ENCODE results near the gene PFDN5. TPM values are rescaled to one million over a fixed set of nuclear protein-coding genes. Genes with fewer than 3 reads are reported as not detected.

Gene PFDN5
- 462 TPM for total RNA-seq

DNA sequence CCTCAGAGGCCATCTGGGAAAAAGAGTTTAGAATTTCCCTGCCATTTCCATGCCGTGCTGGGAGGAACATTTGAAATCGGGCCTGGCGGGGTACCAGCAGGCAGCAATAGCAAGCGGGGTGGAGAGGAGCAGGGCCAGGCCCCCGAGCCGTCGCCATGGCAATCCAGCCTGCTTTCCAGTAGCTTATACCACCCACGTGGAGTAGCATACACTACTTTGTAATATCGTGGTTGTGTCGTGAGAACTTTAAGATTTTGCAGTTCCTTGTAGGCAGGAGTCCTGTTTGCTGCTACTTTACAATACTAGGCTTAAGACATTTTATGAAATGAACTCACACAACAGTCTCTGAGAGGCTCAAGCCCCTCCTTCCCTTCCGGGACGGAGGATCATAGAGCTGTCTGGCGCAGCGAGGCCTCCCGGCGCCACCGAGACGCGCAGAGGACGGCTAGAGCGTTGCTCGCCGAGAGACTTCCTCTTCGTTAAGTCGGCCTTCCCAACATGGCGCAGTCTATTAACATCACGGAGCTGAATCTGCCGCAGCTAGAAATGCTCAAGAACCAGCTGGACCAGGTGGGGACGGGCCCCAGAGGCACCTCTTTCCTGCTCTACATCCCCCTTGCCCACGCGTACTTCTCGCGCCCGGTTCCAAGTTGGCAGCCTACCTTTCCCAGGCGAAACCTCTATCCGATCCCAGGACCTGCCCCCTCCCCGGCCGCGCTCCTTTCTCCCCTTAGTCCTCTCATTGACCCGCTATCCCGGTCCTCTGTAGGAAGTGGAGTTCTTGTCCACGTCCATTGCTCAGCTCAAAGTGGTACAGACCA is at the start of gene PFDN5:
PFDN5 (plus strand) TSS at position 473 of the 821 bp plus-strand sequence; CDS start at position 499, 26 bp downstream.

GRCh38 chr12:53267999-53268629 is 27.2 kb upstream of the PFDN5 start, which contains the start of gene ESPL1:
Gene ESPL1, plus strand, starts transcription at chr12:53268299. Its CDS starts 468 bp downstream, at chr12:53268767.

GRCh38 chr12:53299454-53300180 is 4.3 kb downstream of the PFDN5 start, which contains the start of gene MYG1:
Gene MYG1, plus strand, starts transcription at chr12:53299695. Its CDS starts 43 bp downstream, at chr12:53299738.

DNA sequence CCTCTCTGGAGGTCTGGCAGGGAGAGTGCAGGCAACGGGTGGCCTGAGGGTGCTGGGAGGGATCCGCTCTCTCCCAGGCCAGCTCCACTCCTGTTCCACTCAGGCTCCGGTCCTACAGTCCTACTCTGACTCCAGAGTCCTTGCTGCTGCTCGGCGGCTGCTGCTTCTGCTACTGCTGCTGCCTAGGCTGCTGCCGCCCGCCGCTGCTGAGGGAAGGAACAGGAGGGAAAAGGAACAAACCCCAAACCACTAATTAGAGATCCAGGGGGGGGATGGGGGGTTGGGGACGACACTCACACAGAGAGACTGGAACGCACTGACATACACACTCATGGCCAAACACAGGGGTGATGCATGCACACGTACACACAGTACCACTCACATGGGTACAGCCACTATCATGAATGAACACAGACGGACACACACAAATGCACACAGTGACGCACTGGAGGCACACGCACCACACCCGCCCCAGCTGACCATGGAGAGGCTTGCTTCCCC is 40.9 kb downstream of the PFDN5 start, which contains the start of gene SP7:
SP7 (minus strand) TSS at position 174 of the 501 bp plus-strand sequence. CDS start 708 bp downstream, outside the sequence.

Other genes starting within 250 kb of the PFDN5 start
- gene TNS2, start 245.5 kb upstream of the PFDN5 start, total RNA-seq, result 106 TPM
- gene SPRYD3, start 216.2 kb upstream of the PFDN5 start, total RNA-seq, result 15.9 TPM
- 32.1 TPM for gene IGFBP6, start 197.9 kb upstream of the PFDN5 start, total RNA-seq
- gene SOAT2, start 192.1 kb upstream of the PFDN5 start, total RNA-seq, result 0.41 TPM
- 27.2 TPM for gene ZNF740, start 114.8 kb upstream of the PFDN5 start, total RNA-seq
- 74.5 TPM for gene CSAD, start 114.6 kb upstream of the PFDN5 start, total RNA-seq
- gene ITGB7, start 88.3 kb upstream of the PFDN5 start, total RNA-seq, result 3.7 TPM
- 38.4 TPM for gene RARG, start 63.3 kb upstream of the PFDN5 start, total RNA-seq
- gene ESPL1, start 27.2 kb upstream of the PFDN5 start, total RNA-seq, result 9.9 TPM
- 36.9 TPM for gene MYG1, start 4.2 kb downstream of the PFDN5 start, total RNA-seq
- 57.4 TPM for gene AAAS, start 26.1 kb downstream of the PFDN5 start, total RNA-seq
- 0.23 TPM for gene SP7, start 40.8 kb downstream of the PFDN5 start, total RNA-seq
- gene SP1, start 84.6 kb downstream of the PFDN5 start, total RNA-seq, result 67.6 TPM
- gene AMHR2, start 128.3 kb downstream of the PFDN5 start, total RNA-seq, result 0.47 TPM
- gene PRR13, start 146.2 kb downstream of the PFDN5 start, total RNA-seq, result 44.8 TPM
- 505 TPM for gene PCBP2, start 156.6 kb downstream of the PFDN5 start, total RNA-seq
- gene MAP3K12, start 203.9 kb downstream of the PFDN5 start, total RNA-seq, result 18.1 TPM
- 32.9 TPM for gene TARBP2, start 205.7 kb downstream of the PFDN5 start, total RNA-seq
- gene NPFF, start 211.9 kb downstream of the PFDN5 start, total RNA-seq, result not detected

All from metanephros (tissue), 1 donor.